SK-N-SH (cell line): ENCODE data around the gene HAGH. TPM values are rescaled to one million over a fixed set of nuclear protein-coding genes. Genes with fewer than 3 reads are reported as not detected.

Experiments used
- CTCF ChIA-PET: fragments of 300-600, 350-600 bp; formaldehyde crosslinking; extraction: SDS; loops from one replicate; lab custom pipeline; 2021; lab: Yijun Ruan, JAX
- POLR2A ChIA-PET: fragments of 350-600 bp; sonication (Branson Sonifier 250); formaldehyde crosslinking; extraction: SDS; loops from one replicate; lab custom pipeline; 2020; ENCODE audit warnings: antibody characterized with exemption, inconsistent platforms; lab: Yijun Ruan, JAX
- DNase-seq: peaks from one replicate; pipeline ENCODE4 v3.0.0; 2012
- H2AFZ ChIP-seq: fragments of 200-600 bp; sonication (generic); 2 replicates; pipeline ENCODE4 v1.8.1; 2016; ENCODE audit warnings: antibody characterized with exemption, mild to moderate bottlenecking, low read depth
- H3F3A ChIP-seq: fragments of 200-600 bp; sonication (generic); replicated peaks from 2 replicates; pipeline ENCODE3; 2016; ENCODE audit warnings: antibody characterized with exemption, mild to moderate bottlenecking; ENCODE audit not compliant: insufficient read depth
- H3K27ac ChIP-seq, 2 experiments: fragments of 200-500 bp in 1 of 2; fragments of 200-600 bp in 1 of 2; sonication (Bioruptor generic) in 1 of 2; sonication (generic), shearing (Covaris generic) in 1 of 2; 2 replicates each; pipeline versions ENCODE4 v1.5.1 to v1.6.1; 2014 to 2016; ENCODE audit warnings: low read depth in 2 of 2, inconsistent platforms in 1 of 2, low read length in 1 of 2, mild to moderate bottlenecking in 1 of 2, mixed read lengths in 1 of 2
- H3K27me3 ChIP-seq: fragments of 200-600 bp; sonication (generic), shearing (Covaris generic); 2 replicates; pipeline ENCODE4 v1.6.1; 2016; ENCODE audit warnings: mixed run types; ENCODE audit not compliant: insufficient read depth
- H3K36me3 ChIP-seq, 2 experiments: fragments of 200-500 bp in 1 of 2; fragments of 200-600 bp in 1 of 2; sonication (Bioruptor generic) in 1 of 2; sonication (generic) in 1 of 2; replicated peaks in 1 of 2; 2 replicates each; pipeline versions ENCODE3 to v1.5.1; 2014 to 2016; ENCODE audit warnings: low read length in 1 of 2, mild to moderate bottlenecking in 1 of 2; ENCODE audit not compliant: insufficient read depth in 2 of 2, control insufficient read depth in 1 of 2
- H3K4me1 ChIP-seq, 2 experiments: fragments of 200-500 bp in 1 of 2; fragments of 200-600 bp in 1 of 2; sonication (Bioruptor generic) in 1 of 2; sonication (generic), shearing (Covaris generic) in 1 of 2; 2 replicates each; pipeline versions ENCODE4 v1.5.1 to v1.6.1; 2014 to 2016; ENCODE audit warnings: low read depth in 1 of 2, low read length in 1 of 2, mixed run types in 1 of 2; ENCODE audit not compliant: insufficient read depth in 2 of 2, control insufficient read depth in 1 of 2
- H3K4me2 ChIP-seq: fragments of 200-600 bp; sonication (generic), shearing (Covaris generic); 2 replicates; pipeline ENCODE4 v1.6.1; 2017; ENCODE audit warnings: mixed run types
- H3K4me3 ChIP-seq, 2 experiments: fragments of 200-500 bp in 1 of 2; fragments of 200-600 bp in 1 of 2; sonication (Bioruptor generic) in 1 of 2; sonication (generic), shearing (Covaris generic) in 1 of 2; 2 replicates each; pipeline versions ENCODE4 v1.5.1 to v1.8.1; 2014 to 2016; ENCODE audit warnings: low read depth in 2 of 2, inconsistent platforms in 1 of 2, low read length in 1 of 2, mild to moderate bottlenecking in 1 of 2, mixed read lengths in 1 of 2, moderate library complexity in 1 of 2
- H3K79me2 ChIP-seq: fragments of 200-600 bp; sonication (generic); 2 replicates; pipeline ENCODE4 v1.8.1; 2017; ENCODE audit warnings: mild to moderate bottlenecking; ENCODE audit not compliant: insufficient read depth
- H3K9ac ChIP-seq: fragments of 200-600 bp; sonication (generic); 2 replicates; pipeline ENCODE4 v1.6.1; 2017; ENCODE audit warnings: mixed run types
- H3K9me2 ChIP-seq: fragments of 200-600 bp; sonication (generic); 2 replicates; pipeline ENCODE4 v1.6.1; 2017; ENCODE audit warnings: mixed run types
- H3K9me3 ChIP-seq: fragments of 200-600 bp; sonication (generic); 2 replicates; pipeline ENCODE4 v1.6.1; 2017; ENCODE audit warnings: mixed run types, mild to moderate bottlenecking, moderate library complexity
- H4K20me1 ChIP-seq: fragments of 200-600 bp; sonication (generic); 2 replicates; pipeline ENCODE4 v1.6.1; 2017; ENCODE audit warnings: mild to moderate bottlenecking, mixed run types; ENCODE audit not compliant: insufficient read depth
- CTCF ChIP-seq: fragments of 200-600 bp; sonication (generic); IDR thresholded peaks from 2 replicates; pipeline ENCODE4 v1.6.1; 2017; ENCODE audit warnings: antibody characterized with exemption, mild to moderate bottlenecking, moderate library complexity
- ELF1 ChIP-seq: IDR thresholded peaks from 2 replicates; pipeline ENCODE4 v1.4.0; 2012
- FOSL2 ChIP-seq: IDR thresholded peaks from 2 replicates; pipeline ENCODE4 v1.4.0; 2012; ENCODE audit warnings: low read depth, mild to moderate bottlenecking, moderate library complexity, borderline replicate concordance
- FOXJ3 ChIP-seq: sonication (generic); formaldehyde crosslinking; IDR thresholded peaks from 2 replicates; pipeline ENCODE4 v1.5.1; 2020; ENCODE audit warnings: mild to moderate bottlenecking, missing genetic modification reagents
- GABPA ChIP-seq: IDR thresholded peaks from 2 replicates; pipeline ENCODE4 v1.4.0; 2012; ENCODE audit warnings: low read depth, mild to moderate bottlenecking
- PBX3 ChIP-seq: IDR thresholded peaks from 2 replicates; pipeline ENCODE4; 2012
- RAD21 ChIP-seq: IDR thresholded peaks from 2 replicates; pipeline ENCODE4 v1.6.1; 2012; ENCODE audit warnings: mild to moderate bottlenecking, low read length
- RXRA ChIP-seq: IDR thresholded peaks from 2 replicates; pipeline ENCODE4 v1.4.0; 2012; ENCODE audit warnings: low read depth, mild to moderate bottlenecking, borderline replicate concordance
- SMC3 ChIP-seq: IDR thresholded peaks from 2 replicates; pipeline ENCODE4 v1.6.1; 2012; ENCODE audit warnings: low read depth, low read length, improper control_type of control experiment
- TCF12 ChIP-seq: IDR thresholded peaks from 2 replicates; pipeline ENCODE4 v1.4.0; 2012
- WGBS: methylation state at CpG from one replicate; pipeline ENCODE4 v1.1.6; 2017; ENCODE audit warnings: low lambda C conversion rate; 5-methylcytosine and 5-hydroxymethylcytosine counted together
- polyA plus RNA-seq, 3 experiments: library from polyadenylated mRNA; depleted of rRNA; stranded (reverse); fragments of >200 nt; gene quantifications; 2 replicates each; pipeline ENCODE4 v1.2.3, GENCODE V29; 2012
- TF ChIP-seq, protein P1 (sequence below): IDR thresholded peaks from 2 replicates; pipeline ENCODE4 v1.4.0; 2012; ENCODE audit warnings: low read depth, borderline replicate concordance

HAGH gene
- polyA plus RNA-seq, 1 of the 3 experiments (the other 2 are of a cell fraction): 138 TPM

DNA sequence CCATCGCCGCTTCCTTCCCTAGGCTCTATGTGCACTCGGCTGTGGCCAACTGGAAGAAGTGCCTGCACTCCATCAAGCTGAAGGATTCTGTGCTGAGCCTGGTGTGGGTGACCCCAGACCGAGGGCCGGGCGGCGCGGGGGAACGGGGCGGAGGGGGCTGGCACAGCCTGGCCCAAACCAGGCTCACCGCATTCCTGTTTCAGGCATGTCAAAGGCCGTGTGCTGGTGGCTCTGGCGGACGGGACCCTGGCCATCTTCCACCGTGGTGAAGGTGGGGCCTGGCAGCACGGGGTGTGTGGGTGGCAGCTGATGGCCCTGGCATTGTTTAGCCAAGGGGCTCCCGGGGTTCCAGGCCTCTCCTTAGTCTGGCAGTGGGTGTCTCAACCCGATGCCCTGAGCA is 59.9 kb downstream of the HAGH start:
- no peak for DNase-seq
- WGBS: 87% methylated on average over 7 of the region's 18 CpGs
- CTCF ChIA-PET: no interaction called here
- H3K9ac ChIP-seq: no peak overlapping the region
- POLR2A ChIA-PET: no interaction called here
- no peaks in the 10 kb centered on the region for H3K27me3 ChIP-seq
- TF ChIP-seq RAD21 (no peak), CTCF (no peak), TCF12 (no peak), PBX3 (no peak)
- H4K20me1 ChIP-seq: 0 out of 2 replicates have a peak, but pooled peaks cover 5% of the 10 kb centered on the region
- no peak overlapping the region for H3K4me3 ChIP-seq
- H3K27ac ChIP-seq: no peak overlapping the region
- H3K9me2 ChIP-seq: no peaks in the 10 kb centered on the region
- H3K4me1 ChIP-seq: peaks cover 0 to 12% of the 10 kb centered on the region in 2 experiments; a peak in 1 of 4 replicates
- no peaks in the 10 kb centered on the region for H3K79me2 ChIP-seq
- H3F3A ChIP-seq: peaks cover 5% of the 10 kb centered on the region
- H2AFZ ChIP-seq: no peak overlapping the region
- H3K9me3 ChIP-seq: no peaks in the 10 kb centered on the region
- H3K4me2 ChIP-seq: no peak overlapping the region
- H3K36me3 ChIP-seq: peaks cover 6 to 71% of the 10 kb centered on the region in 2 experiments

DNA sequence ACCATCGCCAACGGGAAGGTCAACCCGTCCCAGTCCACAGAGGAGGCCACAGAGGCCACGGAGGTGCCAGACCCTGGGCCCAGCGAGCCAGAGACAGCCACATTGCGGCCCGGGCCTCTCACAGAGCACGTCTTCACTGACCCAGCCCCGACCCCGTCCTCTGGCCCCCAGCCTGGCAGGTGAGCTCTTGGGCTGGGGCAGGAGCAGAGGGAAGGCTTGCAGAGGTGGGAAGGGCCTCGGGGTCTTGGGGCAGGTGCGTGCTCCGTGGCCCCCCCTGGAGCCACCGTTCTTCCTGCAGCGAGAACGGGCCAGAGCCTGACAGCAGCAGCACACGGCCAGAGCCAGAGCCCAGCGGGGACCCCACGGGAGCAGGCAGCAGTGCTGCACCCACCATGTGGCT is 60.4 kb downstream of the HAGH start:
- H3K36me3 ChIP-seq: peaks cover 6 to 73% of the 10 kb centered on the region in 2 experiments

More for the DNA sequence above, 60.4 kb downstream of the HAGH start:
- Histone ChIP-seq H3K4me1 (peaks cover 0 to 12% of the 10 kb centered on the region in 2 experiments; a peak in 1 of 4 replicates), H3K9me3 (no peaks in the 10 kb centered on the region), H3K79me2 (no peaks in the 10 kb centered on the region), H3K4me2 (no peak overlapping the region), H3K9ac (no peak overlapping the region), H3K27ac (no peak overlapping the region), H2AFZ (no peak overlapping the region), H3K4me3 (no peak overlapping the region), H3K9me2 (no peaks in the 10 kb centered on the region), H4K20me1 (0 out of 2 replicates have a peak, but pooled peaks cover 5% of the 10 kb centered on the region), H3K27me3 (no peaks in the 10 kb centered on the region), H3F3A (peaks cover 5% of the 10 kb centered on the region)
- ChIA-PET POLR2A (no interaction called here), CTCF (interaction anchor here (1.3 to 1.8 kb wide), 2 partner anchors 43 to 60 kb away, joined by 4 to 8 read pairs; partner anchors contain the start of gene MAPK8IP3)
- DNase-seq: no peak
- no CpG with 5 or more reads among the region's 19 CpGs for WGBS
- TF ChIP-seq ELF1: no peak
- TF ChIP-seq GABPA: no peak
- no peak for TF ChIP-seq RXRA
- TF ChIP-seq SMC3: no peak
- TF ChIP-seq, protein P1, sequence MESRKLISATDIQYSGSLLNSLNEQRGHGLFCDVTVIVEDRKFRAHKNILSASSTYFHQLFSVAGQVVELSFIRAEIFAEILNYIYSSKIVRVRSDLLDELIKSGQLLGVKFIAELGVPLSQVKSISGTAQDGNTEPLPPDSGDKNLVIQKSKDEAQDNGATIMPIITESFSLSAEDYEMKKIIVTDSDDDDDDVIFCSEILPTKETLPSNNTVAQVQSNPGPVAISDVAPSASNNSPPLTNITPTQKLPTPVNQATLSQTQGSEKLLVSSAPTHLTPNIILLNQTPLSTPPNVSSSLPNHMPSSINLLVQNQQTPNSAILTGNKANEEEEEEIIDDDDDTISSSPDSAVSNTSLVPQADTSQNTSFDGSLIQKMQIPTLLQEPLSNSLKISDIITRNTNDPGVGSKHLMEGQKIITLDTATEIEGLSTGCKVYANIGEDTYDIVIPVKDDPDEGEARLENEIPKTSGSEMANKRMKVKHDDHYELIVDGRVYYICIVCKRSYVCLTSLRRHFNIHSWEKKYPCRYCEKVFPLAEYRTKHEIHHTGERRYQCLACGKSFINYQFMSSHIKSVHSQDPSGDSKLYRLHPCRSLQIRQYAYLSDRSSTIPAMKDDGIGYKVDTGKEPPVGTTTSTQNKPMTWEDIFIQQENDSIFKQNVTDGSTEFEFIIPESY: no peak
- no peak for TF ChIP-seq PBX3
- TF ChIP-seq FOSL2: no peak
- no peak for TF ChIP-seq FOXJ3 (CRISPR knock-in tag)
